PC-3 (cell line): ENCODE measurements around the gene ABHD14A. TPM values are rescaled to one million over a fixed set of nuclear protein-coding genes. Genes with fewer than 3 reads are reported as not detected.

ENCODE experiments used
- ATAC-seq: fragments of 200-7000 bp; cut with Tn5 transposase; 2 replicates; pipeline ENCODE4 v1.9.1; 2020; ENCODE audit warnings: mild to moderate bottlenecking, moderate library complexity
- BruUV-seq: library from RNA; stranded (reverse); fragments of 400-500 nt; replicated peaks from 2 replicates; lab custom pipeline; 2021; lab: Mats Ljungman, UMichigan
- CTCF ChIA-PET: fragments of 300-600 bp; sonication (Branson Sonifier 250); formaldehyde crosslinking; loops from one replicate; lab custom pipeline; 2022; ENCODE audit warnings: antibody characterized with exemption; lab: Charles Lee
- POLR2A ChIA-PET: fragments of 300-600 bp; sonication (Branson Sonifier 250); formaldehyde crosslinking; loops from one replicate; lab custom pipeline; 2022; ENCODE audit warnings: antibody characterized with exemption; ENCODE audit not compliant: unreplicated experiment; lab: Charles Lee
- DNase-seq: peaks from one replicate; pipeline ENCODE4 v3.0.0-alpha.2; 2015
- H2AFZ ChIP-seq: fragments of 300-600 bp; sonication (generic); 2 replicates; pipeline ENCODE4 v1.6.0; 2016; ENCODE audit warnings: antibody characterized with exemption, low read length
- H3F3A ChIP-seq: fragments of 300-600 bp; sonication (generic); one replicate; pipeline ENCODE4 v1.6.0; 2017; ENCODE audit warnings: antibody characterized with exemption, low read length, control low read depth, mild to moderate bottlenecking; ENCODE audit not compliant: unreplicated experiment
- H3K27ac ChIP-seq: fragments of 300-600 bp; sonication (generic); 2 replicates; pipeline ENCODE4 v1.5.1; 2016; ENCODE audit warnings: mild to moderate bottlenecking, low read length
- H3K27me3 ChIP-seq: fragments of 300-600 bp; sonication (generic); 2 replicates; pipeline ENCODE4 v1.6.1; 2016; ENCODE audit warnings: low read length, mixed read lengths
- H3K36me3 ChIP-seq: fragments of 300-600 bp; sonication (generic); 2 replicates; pipeline ENCODE4 v1.6.1; 2016; ENCODE audit warnings: low read depth, mixed run types, low read length, mixed read lengths
- H3K4me1 ChIP-seq: fragments of 300-600 bp; sonication (generic); 2 replicates; pipeline ENCODE4 v1.5.1; 2016; ENCODE audit warnings: low read length; ENCODE audit not compliant: insufficient read depth
- H3K4me2 ChIP-seq: fragments of 300-600 bp; sonication (generic); 2 replicates; pipeline ENCODE4 v1.6.0; 2016; ENCODE audit warnings: low read length
- H3K4me3 ChIP-seq: fragments of 300-600 bp; sonication (generic); 2 replicates; pipeline ENCODE4 v1.5.1; 2016; ENCODE audit warnings: mild to moderate bottlenecking, low read length, mixed read lengths
- H3K79me2 ChIP-seq: fragments of 300-600 bp; sonication (generic); 2 replicates; pipeline ENCODE4 v1.6.1; 2017; ENCODE audit warnings: low read length, mixed read lengths
- H3K9ac ChIP-seq: fragments of 300-600 bp; sonication (generic); 2 replicates; pipeline ENCODE4 v1.6.0; 2016; ENCODE audit warnings: mild to moderate bottlenecking, low read length
- H3K9me2 ChIP-seq: fragments of 300-600 bp; sonication (generic); replicated peaks from 2 replicates; pipeline ENCODE4 v1.6.1; 2016; ENCODE audit warnings: mixed run types, low read length, mixed read lengths
- H3K9me3 ChIP-seq: fragments of 300-600 bp; sonication (generic); 2 replicates; pipeline ENCODE4 v1.6.1; 2016; ENCODE audit warnings: low read length, mixed read lengths
- H4K20me1 ChIP-seq: fragments of 300-600 bp; sonication (generic); 2 replicates; pipeline ENCODE4 v1.6.1; 2016; ENCODE audit warnings: low read length, mixed read lengths
- CTCF ChIP-seq: fragments of 300-600 bp; sonication (generic); conservative IDR thresholded peaks from 2 replicates; pipeline ENCODE4 v1.5.1; 2017; ENCODE audit warnings: antibody characterized with exemption, low read depth, mild to moderate bottlenecking, low read length
- EZH2 ChIP-seq: fragments of 300-600 bp; sonication (generic); IDR thresholded peaks from one replicate; pipeline ENCODE4 v1.6.1; 2017; ENCODE audit warnings: antibody characterized with exemption, mild to moderate bottlenecking, low read length; ENCODE audit not compliant: unreplicated experiment
- EZH2phosphoT487 ChIP-seq: fragments of 300-600 bp; sonication (generic); IDR thresholded peaks from 2 replicates; pipeline ENCODE4 v1.6.1; 2018; ENCODE audit warnings: mild to moderate bottlenecking, antibody characterized with exemption, low read length, borderline replicate concordance
- intact Hi-C: fragments of 100-400 bp; cut with micrococcal nuclease; formaldehyde crosslinking; loops from 2 replicates; pipeline ENCODE4 v1.9.0; 2023
- total RNA-seq: library from RNA; depleted of rRNA; stranded (reverse); fragments of >200 nt; gene quantifications from 2 replicates; pipeline ENCODE4 v1.2.3, GENCODE V29; 2014

The ABHD14A gene
- total RNA-seq, 1 experiment from 2014 or later: 23.4 TPM

GRCh38 chr3:52013802-52014598 lies 39.1 kb downstream of the ABHD14A start:
- no peaks in the 10 kb centered on the region for H3K4me1 ChIP-seq
- no peaks in the 10 kb centered on the region for H3K36me3 ChIP-seq
- TF ChIP-seq CTCF (no peak), EZH2phosphoT487 (no peak), EZH2 (no peak)
- no peak overlapping the region for H3K4me2 ChIP-seq
- ChIA-PET CTCF (interaction anchor here (0.6 kb wide), 1 partner anchor 128 kb away, joined by 3 read pairs; no protein-coding TSS in a partner anchor), POLR2A (no interaction called here)
- no peaks in the 10 kb centered on the region for H3K79me2 ChIP-seq
- DNase-seq: no peak
- H3K9ac ChIP-seq: no peak overlapping the region
- H3K27me3 ChIP-seq: no peaks in the 10 kb centered on the region
- intact Hi-C loops: no loop called here
- H4K20me1 ChIP-seq: no peaks in the 10 kb centered on the region
- H3K9me2 ChIP-seq: no peaks in the 10 kb centered on the region
- H2AFZ ChIP-seq: no peak overlapping the region
- no peak overlapping the region for H3K27ac ChIP-seq
- no peak for ATAC-seq
- no peaks in the 10 kb centered on the region for H3F3A ChIP-seq
- no TSS peak for BruUV-seq
- no peaks in the 10 kb centered on the region for H3K9me3 ChIP-seq
- no peak overlapping the region for H3K4me3 ChIP-seq

- Histone ChIP-seq H4K20me1 (no peaks in the 10 kb centered on the region), H3K79me2 (no peaks in the 10 kb centered on the region), H3K4me2 (no peak overlapping the region), H3K9me2 (no peaks in the 10 kb centered on the region), H3K36me3 (no peaks in the 10 kb centered on the region), H3K4me3 (no peak overlapping the region), H3K27ac (no peak overlapping the region), H3K9me3 (no peaks in the 10 kb centered on the region), H3F3A (no peaks in the 10 kb centered on the region), H2AFZ (no peak overlapping the region), H3K27me3 (no peaks in the 10 kb centered on the region), H3K4me1 (no peaks in the 10 kb centered on the region), H3K9ac (no peak overlapping the region)
- TF ChIP-seq CTCF: peak; percentile 54
- no peak for TF ChIP-seq EZH2phosphoT487
- TF ChIP-seq EZH2: no peak
- DNase-seq: peak; percentile 29
- ChIA-PET POLR2A (no interaction called here), CTCF (no interaction called here)
- peak; percentile 51 for ATAC-seq
- intact Hi-C loops: no loop called here
- no TSS peak for BruUV-seq
Observed at GRCh38 chr3:52014613-52015012, 39.7 kb downstream of the ABHD14A start.
